ENCODE data around the gene FUZ.

Gene FUZ, protein sequence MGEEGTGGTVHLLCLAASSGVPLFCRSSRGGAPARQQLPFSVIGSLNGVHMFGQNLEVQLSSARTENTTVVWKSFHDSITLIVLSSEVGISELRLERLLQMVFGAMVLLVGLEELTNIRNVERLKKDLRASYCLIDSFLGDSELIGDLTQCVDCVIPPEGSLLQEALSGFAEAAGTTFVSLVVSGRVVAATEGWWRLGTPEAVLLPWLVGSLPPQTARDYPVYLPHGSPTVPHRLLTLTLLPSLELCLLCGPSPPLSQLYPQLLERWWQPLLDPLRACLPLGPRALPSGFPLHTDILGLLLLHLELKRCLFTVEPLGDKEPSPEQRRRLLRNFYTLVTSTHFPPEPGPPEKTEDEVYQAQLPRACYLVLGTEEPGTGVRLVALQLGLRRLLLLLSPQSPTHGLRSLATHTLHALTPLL

GRCh38 chr19:49812997-49813861 lies at the start of gene FUZ:
TSS of gene FUZ (minus strand) at chr19:49813292. CDS start at chr19:49813106, 186 bp downstream.
- DNase-seq = peak; percentile 97

GRCh38 chr19:49862391-49863253 lies 49.5 kb upstream of the FUZ start:
- no peak for DNase-seq

GRCh38 chr19:49861541-49862378 lies 48.7 kb upstream of the FUZ start:
- DNase-seq = no peak

- DNase-seq = no peak
Observed at GRCh38 chr19:49861107-49861506, 48.0 kb upstream of the FUZ start.

GRCh38 chr19:49860336-49861102 lies 47.4 kb upstream of the FUZ start:
- DNase-seq = no peak

DNA sequence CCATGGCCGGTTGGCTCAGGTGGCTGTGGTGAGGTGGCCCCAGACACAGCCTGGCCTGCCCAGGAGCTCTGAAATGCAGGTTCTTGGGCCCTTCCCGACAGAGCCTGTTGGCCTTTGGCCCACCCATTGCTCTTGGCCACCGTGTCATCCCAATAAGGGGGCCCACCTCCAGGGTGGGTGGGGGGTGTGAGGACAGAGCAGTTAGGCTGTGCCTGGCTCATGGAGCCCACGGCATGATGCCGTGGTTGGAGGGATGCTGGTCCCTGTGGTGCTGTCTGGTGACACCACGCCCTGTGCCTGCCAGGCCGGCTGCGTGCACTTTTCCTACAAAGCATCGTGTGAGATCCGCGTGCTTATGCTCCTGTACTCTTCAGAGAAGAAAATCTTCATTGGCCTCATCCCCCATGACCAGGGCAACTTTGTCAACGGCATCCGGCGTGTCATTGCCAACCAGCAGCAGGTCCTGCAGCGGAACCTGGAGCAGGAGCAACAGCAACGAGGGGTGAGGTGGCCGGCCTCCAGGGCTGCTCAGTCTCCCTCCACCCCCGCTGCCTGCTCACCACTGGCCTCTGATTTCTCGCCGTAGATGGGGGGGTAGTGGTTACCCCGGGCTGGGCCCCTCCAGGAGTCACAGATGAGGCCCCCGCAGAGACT lies 46.7 kb upstream of the FUZ start:
- DNase-seq = no peak

DNA sequence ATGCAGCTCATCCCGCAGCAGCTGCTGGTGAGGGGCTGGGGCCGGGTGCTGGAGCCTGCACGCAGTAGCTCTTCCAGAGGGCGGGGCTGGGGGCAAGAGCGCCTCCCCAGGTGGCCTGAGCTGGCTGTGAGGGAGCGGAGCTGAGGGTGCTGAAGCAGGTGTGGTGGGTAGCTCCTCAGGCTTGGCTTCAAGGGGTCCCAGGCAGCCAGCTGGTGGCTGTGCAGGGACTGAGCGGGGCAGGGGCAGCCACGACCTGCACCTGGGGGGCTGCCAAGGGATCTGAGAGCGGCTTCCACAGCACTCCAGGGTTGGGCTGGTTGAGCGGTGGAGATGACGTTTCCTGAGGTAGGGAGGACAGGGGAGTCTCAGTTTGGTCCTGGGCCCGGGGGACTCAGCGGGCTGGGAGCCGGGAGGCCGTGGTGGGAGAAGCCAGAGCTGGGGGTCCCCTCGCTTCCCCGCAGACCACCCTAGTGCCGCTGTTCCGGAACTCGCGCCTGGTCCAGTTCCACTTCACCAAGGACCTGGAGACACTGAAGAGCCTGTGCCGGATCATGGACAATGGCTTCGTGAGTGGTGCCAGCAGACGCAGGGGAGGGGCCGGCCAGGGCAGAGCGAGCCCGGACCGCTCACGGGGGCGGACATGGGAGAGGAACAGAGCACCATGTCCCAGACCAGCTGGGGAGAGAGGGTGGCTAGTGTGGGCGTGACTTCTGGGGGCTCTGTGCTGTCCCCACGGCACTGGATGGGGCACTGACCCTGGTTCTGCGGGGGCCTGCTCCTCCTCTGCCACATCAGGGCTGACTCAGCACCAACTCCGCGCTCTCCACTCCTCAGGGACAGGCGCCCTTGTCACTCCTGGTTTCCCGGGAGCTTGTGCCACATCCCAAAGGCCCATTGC lies 45.2 kb upstream of the FUZ start:
- no peak for DNase-seq

GRCh38 chr19:49857838-49858087 lies 44.7 kb upstream of the FUZ start:
- no peak for DNase-seq

DNA sequence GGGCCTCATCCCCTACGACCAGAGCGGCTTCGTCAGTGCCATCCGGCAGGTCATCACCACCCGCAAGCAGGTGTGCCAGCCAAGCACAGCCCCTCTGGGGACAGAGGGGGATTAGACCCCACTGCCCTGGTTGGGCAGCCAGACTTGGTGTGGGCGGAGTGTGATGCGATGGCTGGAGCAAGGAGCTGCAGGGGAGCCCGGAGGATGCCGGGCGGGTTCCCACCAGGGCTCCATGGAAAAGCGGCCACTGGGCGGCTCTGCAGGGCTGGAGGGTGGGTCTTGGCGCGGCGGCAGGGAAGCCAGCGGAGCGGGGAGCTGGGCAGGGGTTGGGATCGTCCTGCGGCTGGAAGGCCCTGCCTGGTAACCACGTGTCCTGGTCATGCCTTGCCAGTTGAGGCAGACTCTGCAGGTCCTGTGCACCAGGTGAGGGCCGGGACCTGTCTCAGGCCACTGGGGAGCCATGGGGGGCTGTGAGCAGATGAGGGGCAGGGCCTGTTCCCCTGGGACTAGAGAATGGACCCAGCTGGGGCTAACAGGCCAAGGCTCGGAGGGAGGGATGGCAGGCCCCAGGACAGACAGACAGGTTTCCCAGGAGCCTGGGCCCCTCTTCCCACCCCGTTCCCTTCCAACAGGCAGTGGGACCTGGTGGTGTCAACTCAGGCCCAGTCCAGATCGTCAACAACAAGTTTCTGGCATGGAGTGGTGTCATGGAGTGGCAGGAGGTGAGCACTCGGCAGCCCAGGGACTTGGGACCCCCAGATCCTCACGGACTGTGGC lies 44.2 kb upstream of the FUZ start:
- DNase-seq = no peak

DNA sequence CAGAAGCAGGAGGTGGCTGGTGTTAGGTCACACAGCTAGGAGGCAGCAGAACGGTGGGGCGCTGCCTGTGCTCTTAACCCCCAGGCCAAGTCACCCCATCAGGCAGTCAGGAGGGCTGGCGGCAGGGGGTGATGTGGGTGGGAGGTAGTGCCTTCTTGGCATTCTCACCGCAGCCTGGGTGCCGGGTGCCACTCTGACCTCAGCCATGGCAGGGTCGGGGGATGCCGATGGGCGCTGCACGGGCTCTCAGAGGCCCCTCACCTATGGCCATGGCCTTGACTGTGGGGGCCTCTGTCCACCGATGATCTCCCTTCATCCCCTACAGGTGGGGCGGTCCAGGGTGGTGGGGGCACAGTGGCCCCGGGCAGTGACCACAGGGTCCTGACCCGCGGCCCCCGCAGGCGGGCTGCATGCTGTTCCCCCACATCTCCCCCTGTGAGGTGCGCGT lies 43.5 kb upstream of the FUZ start:
- DNase-seq = no peak

- no peak for DNase-seq
Observed at GRCh38 chr19:49855676-49856573, 42.8 kb upstream of the FUZ start.

- DNase-seq = no peak
Observed at GRCh38 chr19:49855277-49855675, 42.2 kb upstream of the FUZ start.

DNA sequence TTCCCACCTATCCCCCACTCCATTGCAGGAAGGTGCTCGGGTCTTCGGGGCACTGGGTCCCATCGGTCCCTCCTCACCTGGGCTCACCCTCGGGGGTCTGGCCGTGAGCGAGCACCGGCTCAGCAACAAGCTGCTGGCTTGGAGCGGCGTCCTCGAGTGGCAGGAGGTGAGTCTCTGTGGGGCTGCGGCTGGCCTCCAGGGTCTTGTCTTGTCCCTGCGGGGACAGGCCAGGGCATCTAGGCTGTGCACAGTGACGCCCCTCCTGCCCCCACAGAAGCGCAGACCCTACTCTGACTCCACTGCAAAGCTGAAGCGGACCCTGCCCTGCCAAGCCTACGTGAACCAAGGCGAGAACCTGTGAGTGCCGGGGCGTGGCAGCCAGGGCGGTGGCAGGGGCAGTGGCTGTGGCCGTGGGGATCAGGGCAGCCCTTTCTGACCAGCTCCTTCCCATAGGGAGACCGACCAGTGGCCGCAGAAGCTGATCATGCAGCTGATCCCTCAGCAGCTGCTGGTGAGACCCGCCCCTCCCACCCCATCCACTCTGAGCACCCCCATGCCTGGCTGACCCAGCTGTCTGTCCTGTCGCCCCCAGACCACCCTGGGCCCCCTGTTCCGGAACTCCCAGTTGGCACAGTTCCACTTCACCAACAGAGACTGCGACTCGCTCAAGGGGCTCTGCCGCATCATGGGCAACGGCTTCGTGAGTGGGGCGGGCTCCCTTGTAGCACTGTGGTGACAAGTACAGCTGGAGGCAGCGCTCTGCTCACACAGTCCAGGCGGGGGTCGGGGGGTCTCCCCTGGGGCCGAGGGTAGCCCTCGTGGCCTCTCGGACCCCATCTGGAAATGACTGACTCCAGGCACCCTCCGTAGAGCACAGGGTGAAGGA lies 41.5 kb upstream of the FUZ start:
- no peak for DNase-seq

- no peak for DNase-seq
Observed at GRCh38 chr19:49853852-49854377, 40.8 kb upstream of the FUZ start.

DNA sequence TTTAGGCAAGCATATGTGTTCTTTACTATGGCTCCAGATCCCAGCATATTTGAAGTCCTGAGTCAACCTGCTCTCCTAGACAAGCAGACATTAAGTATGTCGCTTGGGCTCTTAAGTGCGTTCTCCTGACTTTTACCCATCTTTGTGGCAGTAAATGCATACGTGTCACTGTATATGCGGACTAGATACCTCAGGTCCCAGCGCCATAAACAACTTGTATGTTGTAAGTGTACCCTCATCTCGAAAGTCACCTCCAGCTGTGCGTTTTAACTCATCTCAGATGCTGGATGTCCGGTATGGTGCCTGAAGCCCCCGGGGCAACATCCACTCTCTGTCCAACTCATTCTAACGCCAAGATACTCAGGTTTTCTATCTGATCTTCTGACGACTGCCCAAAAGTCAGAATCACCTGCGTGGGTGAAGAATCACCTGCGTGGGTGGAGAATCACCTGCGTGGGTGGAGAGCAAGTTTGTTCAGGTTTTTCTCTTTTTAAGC lies 39.6 kb upstream of the FUZ start:
- no peak for DNase-seq
